ENCODE measurements around the gene KCTD1.
A peak's percentile ranks its signal among the peaks of the same experiment; 100 is the strongest.

Gene KCTD1

GRCh38 chr18:26548415-26549262 lies at the start of gene KCTD1:
TSS of gene KCTD1 (minus strand) at chr18:26548553. CDS start at chr18:26548536, 17 bp downstream.
- DNase-seq (ENCODE audit: low read depth in 2 of 2): peak; percentile 50 to 63

GRCh38 chr18:26593365-26594320 lies 45.3 kb upstream of the KCTD1 start:
- DNase-seq (ENCODE audit: low read depth in 2 of 2): no peak

- no peak for DNase-seq (ENCODE audit: low read depth in 2 of 2)
Measured at GRCh38 chr18:26584745-26585144, 36.4 kb upstream of the KCTD1 start.

GRCh38 chr18:26579941-26580618 lies 31.7 kb upstream of the KCTD1 start:
- DNase-seq (ENCODE audit: low read depth in 2 of 2): no peak

GRCh38 chr18:26575865-26576217 lies 27.5 kb upstream of the KCTD1 start:
- DNase-seq (ENCODE audit: low read depth in 2 of 2): no peak

GRCh38 chr18:26574958-26575864 lies 26.9 kb upstream of the KCTD1 start:
- DNase-seq (ENCODE audit: low read depth in 2 of 2): no peak

GRCh38 chr18:26568926-26569665 lies 20.7 kb upstream of the KCTD1 start:
- DNase-seq (ENCODE audit: low read depth in 2 of 2): no peak

- no peak for DNase-seq (ENCODE audit: low read depth in 2 of 2)
Measured at GRCh38 chr18:26568513-26568912, 20.2 kb upstream of the KCTD1 start.

GRCh38 chr18:26566874-26567555 lies 18.7 kb upstream of the KCTD1 start:
- DNase-seq (ENCODE audit: low read depth in 2 of 2): no peak

GRCh38 chr18:26565514-26565913 lies 17.2 kb upstream of the KCTD1 start:
- no peak for DNase-seq (ENCODE audit: low read depth in 2 of 2)

GRCh38 chr18:26563024-26563423 lies 14.7 kb upstream of the KCTD1 start:
- DNase-seq (ENCODE audit: low read depth in 2 of 2): no peak

GRCh38 chr18:26562568-26562967 lies 14.2 kb upstream of the KCTD1 start:
- DNase-seq (ENCODE audit: low read depth in 2 of 2): no peak

GRCh38 chr18:26561769-26562168 lies 13.4 kb upstream of the KCTD1 start:
- DNase-seq (ENCODE audit: low read depth in 2 of 2): no peak

- DNase-seq (ENCODE audit: low read depth in 2 of 2): no peak
Measured at GRCh38 chr18:26556573-26556972, 8.2 kb upstream of the KCTD1 start.

GRCh38 chr18:26555804-26556553 lies 7.6 kb upstream of the KCTD1 start:
- DNase-seq (ENCODE audit: low read depth in 2 of 2): no peak

GRCh38 chr18:26553943-26554342 lies 5.6 kb upstream of the KCTD1 start:
- DNase-seq (ENCODE audit: low read depth in 2 of 2): no peak

- no peak for DNase-seq (ENCODE audit: low read depth in 2 of 2)
Measured at GRCh38 chr18:26551695-26552081, 3.3 kb upstream of the KCTD1 start.

- DNase-seq (ENCODE audit: low read depth in 2 of 2): no peak
Measured at GRCh38 chr18:26550998-26551694, 2.8 kb upstream of the KCTD1 start.
